ENCODE measurements around the gene ZFYVE19.

The ZFYVE19 gene

DNA sequence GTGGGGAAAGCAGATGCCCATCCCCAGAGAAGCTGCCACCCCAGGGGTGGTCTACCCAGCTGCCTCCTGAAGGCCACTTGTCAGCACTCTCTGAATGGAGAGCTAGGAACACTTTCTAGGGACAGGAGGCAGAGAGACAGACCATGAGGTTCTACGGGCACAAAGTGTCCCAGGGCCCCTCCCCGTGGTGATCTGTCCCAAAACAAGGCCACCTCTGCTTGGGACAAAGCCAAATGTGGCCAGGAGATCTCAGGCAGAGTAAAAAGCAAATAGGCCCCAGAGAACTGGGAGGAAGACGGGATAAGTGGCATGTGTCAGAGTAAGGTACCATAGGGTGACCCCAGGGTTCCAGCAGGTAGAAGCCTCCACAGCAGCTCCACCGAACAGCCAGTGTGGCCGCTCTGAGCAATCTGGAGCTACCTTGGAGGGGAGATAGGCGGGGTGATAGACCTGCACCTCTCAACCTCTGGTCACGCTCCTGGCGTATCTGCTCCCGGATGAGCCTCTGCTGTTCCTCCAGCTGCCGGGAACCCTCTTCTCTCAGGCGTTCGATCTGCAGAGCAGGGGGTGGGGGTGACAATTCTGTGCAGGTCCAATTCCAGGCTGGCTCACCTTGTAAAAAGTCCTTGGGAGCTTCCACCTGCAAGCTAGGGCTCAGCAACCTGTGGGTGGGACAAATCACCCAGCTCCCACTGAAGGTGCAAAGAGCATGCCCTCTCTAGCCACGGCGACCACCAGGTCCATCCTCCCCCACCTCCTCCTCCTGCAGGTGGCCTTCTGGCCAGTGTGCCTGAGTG is 31.0 kb upstream of the ZFYVE19 start:
- no peak for DNase-seq (ENCODE audit: low read depth in 2 of 2)

DNA sequence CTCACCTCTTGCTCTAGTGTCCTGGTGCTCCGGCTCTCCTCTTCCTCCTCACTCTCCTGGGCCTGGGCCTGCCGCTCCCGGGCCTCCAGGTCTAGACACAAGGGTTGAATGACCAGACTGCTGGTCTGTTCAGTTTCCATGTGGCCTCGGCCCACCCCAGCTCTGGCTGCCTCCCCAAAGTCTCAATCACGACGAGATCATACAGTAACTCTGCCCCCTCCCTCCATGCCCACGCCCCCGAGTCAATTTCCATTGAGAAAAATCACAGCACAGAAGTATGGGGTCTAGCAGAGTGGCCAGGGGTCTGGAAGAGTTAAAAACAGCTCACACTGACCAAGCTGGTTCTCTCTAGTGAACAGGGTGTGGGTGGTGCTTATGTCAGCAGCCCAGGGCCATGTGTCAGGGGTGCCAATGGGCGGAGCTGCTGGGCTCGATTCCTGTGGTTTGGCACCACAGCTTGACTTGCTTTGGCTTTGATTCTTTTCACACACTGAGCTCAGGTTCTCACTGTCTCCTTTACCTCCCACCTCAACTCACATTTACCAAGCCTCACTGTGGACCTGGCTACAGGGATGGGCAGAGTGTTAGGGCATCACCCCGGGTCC is 30.2 kb upstream of the ZFYVE19 start:
- no peak for DNase-seq (ENCODE audit: low read depth in 2 of 2)

GRCh38 chr15:40782609-40783227 is 24.2 kb upstream of the ZFYVE19 start:
- peak; percentile 50 to 64 for DNase-seq (ENCODE audit: low read depth in 2 of 2)

DNA sequence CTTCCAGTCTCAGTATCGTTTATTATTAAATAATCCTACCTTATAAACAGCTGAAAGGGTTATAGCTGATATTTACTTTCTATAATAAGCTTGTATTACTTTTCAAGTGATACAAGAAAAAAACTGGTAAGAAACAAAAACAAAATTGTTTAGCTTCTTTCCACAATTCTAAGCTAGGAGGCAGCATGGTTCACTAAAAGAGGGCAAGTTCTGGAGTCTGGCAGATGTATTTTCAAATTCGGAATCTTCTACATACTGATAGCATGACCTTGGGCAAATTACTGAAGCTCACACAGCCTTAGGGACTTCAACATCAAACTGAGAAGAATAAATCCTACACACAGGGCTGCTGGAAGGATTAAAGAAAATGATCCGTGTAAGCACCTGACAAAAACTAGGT is 21.7 kb upstream of the ZFYVE19 start:
- DNase-seq (ENCODE audit: low read depth in 2 of 2), result no peak

DNA sequence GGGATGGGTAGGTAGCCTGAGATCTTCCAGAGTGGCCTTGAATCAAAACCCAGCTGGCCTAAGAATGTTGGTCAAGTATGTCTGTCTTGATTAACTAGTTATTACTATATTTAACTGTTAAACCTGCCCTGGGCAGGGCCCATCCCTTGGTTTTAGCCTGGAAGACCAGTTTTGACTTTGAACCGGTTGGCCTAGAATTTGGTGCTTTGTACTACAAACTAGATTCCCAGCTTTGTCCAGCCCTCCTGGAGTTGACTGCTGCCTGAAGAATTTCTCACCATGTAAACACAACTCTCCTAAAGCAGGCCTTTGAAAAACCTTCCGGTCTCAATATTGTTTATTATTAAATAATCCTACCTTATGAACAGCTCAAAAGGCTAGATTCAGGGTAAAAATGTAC is 21.1 kb upstream of the ZFYVE19 start:
- DNase-seq (ENCODE audit: low read depth in 2 of 2), result no peak

GRCh38 chr15:40787344-40787841 is 19.5 kb upstream of the ZFYVE19 start:
- DNase-seq (ENCODE audit: low read depth in 2 of 2), result peak; percentile 36 to 60

- no peak for DNase-seq (ENCODE audit: low read depth in 2 of 2)
These were observed 18.9 kb upstream of the ZFYVE19 start for GRCh38 chr15:40787991-40788390.

DNA sequence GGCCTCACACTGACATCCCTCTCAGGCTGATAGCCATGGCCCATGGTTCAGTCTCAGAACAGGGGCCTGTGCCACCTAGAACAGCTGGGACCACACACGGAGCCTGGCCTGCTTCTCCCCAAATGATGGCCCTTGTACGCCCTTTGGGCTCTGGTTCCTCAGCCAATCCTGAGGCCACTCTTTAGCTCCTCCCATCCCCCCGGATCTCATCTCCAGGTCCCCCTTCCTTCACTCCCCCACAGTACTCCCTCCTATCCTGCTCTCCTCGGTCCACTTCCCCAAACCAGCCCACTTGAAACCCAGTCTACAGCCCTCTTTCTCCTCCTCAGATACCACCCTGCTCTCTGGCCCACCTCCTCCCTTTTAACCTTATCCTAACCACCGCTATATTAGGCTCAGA is 17.8 kb upstream of the ZFYVE19 start:
- no peak for DNase-seq (ENCODE audit: low read depth in 2 of 2)

- no peak for DNase-seq (ENCODE audit: low read depth in 2 of 2)
These were observed 16.9 kb upstream of the ZFYVE19 start for GRCh38 chr15:40789999-40790398.

- DNase-seq (ENCODE audit: low read depth in 2 of 2), result no peak
These were observed 16.2 kb upstream of the ZFYVE19 start for GRCh38 chr15:40790718-40791117.

- DNase-seq (ENCODE audit: low read depth in 2 of 2), result no peak
These were observed 14.5 kb upstream of the ZFYVE19 start for GRCh38 chr15:40792394-40792793.

DNA sequence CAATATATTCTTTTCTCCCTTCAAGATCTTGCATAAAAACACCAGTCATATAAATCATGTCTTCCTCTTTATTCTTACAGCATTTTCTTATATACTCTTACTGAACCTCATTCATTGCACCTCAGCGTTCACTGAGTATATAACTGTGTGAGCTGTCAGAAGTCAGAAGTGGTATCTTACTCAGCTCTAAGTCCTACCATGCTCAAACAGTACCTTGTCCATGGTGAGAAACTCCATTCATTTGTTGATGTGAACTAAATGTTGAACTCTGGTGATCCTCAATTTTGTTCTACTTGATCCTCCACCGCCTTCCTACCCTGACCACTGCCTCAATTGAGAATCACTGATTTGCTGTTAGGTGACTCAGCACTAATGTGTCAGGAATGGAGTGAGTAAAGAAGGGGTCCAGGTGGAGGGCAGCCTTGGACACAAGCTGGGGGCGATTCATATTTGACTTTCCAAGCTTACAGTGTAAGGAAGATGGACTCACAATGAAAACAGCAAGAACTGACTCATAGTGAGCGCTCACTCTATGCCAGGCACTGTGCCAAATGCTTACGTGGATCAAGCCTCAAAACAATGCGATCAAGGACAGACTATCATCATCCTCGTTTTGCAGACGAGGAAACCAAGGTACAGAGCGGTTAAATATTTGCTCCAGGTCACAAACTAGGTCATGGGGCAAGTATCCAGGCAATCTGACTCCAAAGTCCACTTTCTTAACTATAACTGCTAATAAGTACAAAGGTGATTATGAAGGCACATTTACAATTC is 13.5 kb upstream of the ZFYVE19 start:
- no peak for DNase-seq (ENCODE audit: low read depth in 2 of 2)

- DNase-seq (ENCODE audit: low read depth in 2 of 2), result no peak
These were observed 10.8 kb upstream of the ZFYVE19 start for GRCh38 chr15:40796041-40796440.

DNA sequence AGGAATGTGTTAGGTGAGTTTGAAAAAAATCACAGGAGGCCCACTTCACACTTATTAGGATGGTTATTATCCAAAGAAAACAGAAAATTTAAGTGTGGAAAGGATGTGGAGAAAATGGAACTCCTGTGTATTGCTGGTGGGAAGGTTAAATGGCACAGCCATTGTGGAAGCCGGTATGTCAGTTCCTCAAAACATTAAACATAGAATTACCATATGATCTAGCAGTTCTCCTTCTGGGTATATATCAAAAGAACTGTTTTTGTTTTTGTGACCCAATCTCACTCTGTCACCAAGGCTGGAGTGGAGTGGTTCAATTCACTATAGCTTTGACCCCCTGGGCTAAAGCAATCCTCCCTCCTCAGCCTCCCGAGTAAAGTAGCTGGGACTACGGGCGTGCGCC is 10.4 kb upstream of the ZFYVE19 start:
- no peak for DNase-seq (ENCODE audit: low read depth in 2 of 2)

DNA sequence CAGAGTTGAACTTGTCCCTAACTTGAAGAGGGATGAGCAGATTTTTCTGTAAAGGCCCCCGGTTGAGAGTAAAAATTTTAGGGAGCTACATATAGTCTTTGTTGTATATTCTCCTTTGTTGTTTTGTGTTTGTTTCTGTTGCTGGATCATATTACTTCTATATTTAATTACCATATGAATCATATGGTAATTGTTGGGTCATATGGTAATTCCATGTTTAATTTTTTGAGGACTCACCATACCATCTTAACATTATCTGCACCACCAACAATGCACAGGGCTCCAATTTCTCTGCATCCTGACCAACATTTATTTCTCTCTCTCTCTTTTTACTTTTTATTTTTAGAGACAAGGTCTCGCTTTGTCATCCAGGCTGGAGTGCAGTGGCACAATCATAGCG is 7.4 kb upstream of the ZFYVE19 start:
- DNase-seq (ENCODE audit: low read depth in 2 of 2), result no peak

GRCh38 chr15:40803076-40803475 is 3.8 kb upstream of the ZFYVE19 start:
- DNase-seq (ENCODE audit: low read depth in 2 of 2), result no peak

- DNase-seq (ENCODE audit: low read depth in 2 of 2), result no peak
These were observed 3.2 kb upstream of the ZFYVE19 start for GRCh38 chr15:40803688-40804087.

DNA sequence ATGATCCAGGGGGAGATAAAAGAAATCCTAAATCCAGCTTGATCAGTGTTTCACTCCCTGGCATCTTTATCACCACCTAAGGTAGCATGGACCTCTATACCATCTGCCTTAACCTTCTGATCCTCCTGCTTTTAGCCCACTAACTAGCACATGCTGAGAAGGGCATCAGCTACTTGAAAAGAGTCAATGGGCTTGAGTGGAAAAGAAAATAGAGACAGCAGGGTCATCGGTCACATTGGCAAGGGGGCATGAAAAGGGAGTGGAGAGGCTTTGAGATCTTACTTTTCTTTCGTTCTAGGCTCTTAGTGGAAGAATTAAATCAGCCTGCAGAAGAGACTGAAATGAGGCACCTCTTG is 239 bp upstream of the ZFYVE19 start:
- DNase-seq (ENCODE audit: low read depth in 2 of 2), result no peak

DNA sequence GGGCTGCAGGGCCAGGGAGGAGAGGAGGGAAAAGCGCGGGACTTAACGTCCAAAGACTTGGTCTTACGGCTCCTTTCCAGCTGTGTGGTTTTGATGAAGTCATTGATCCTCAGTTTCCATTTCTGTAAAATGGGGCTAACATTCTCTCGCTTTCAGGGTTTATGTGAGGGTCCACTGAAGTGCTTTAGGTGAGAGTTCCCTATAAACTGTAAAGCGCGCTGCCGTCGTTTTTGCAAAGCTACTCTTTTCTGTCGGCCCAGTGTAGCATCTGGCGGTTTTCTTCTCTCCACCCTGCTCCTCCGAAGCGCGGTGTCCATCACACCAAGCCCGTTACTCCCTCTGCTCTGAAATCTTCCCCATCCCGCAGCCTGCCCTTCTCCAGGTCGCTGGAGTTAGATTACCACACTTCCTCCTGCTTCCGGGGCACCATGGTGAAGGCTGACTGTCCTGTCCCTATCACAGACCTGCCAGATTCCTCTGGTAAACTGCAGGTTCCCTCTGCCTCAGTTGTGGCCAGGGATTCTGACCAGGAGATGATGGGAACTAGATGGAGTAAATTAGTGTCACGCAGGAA is 1.1 kb downstream of the ZFYVE19 start:
- DNase-seq (ENCODE audit: low read depth in 2 of 2), result no peak

GRCh38 chr15:40808861-40809450 is 2.1 kb downstream of the ZFYVE19 start:
- DNase-seq (ENCODE audit: low read depth in 2 of 2), result no peak

GRCh38 chr15:40812721-40813425 is 6.0 kb downstream of the ZFYVE19 start:
- DNase-seq (ENCODE audit: low read depth in 2 of 2), result no peak
